Smooth muscle cell (in vitro differentiated cells): ENCODE measurements around the gene CEP63. TPM values are rescaled to one million over a fixed set of nuclear protein-coding genes. Genes with fewer than 3 reads are reported as not detected.

Experiments used
- DNase-seq: peaks from one replicate; lab custom pipeline; 2025; ENCODE audit not compliant: unreplicated experiment; lab: John Stamatoyannopoulos, UW
- H2AFZ ChIP-seq: fragments of 200-600 bp; sonication (generic); 2 replicates; pipeline ENCODE4 v1.6.0; 2016; ENCODE audit warnings: antibody characterized with exemption, low read depth, mild to moderate bottlenecking
- H3F3A ChIP-seq: fragments of 200-600 bp; sonication (generic); 2 replicates; pipeline ENCODE4 v1.6.0; 2017; ENCODE audit warnings: antibody characterized with exemption, low read depth
- H3K27ac ChIP-seq: fragments of 200-600 bp; sonication (generic); 2 replicates; pipeline ENCODE4 v1.5.1; 2016; ENCODE audit warnings: low read depth, mild to moderate bottlenecking
- H3K27me3 ChIP-seq: fragments of 200-600 bp; sonication (generic); 2 replicates; pipeline ENCODE4 v1.6.1; 2016; ENCODE audit warnings: low read depth, mild to moderate bottlenecking
- H3K36me3 ChIP-seq: fragments of 200-600 bp; sonication (generic); 2 replicates; pipeline ENCODE4 v1.5.1; 2016; ENCODE audit warnings: low read depth
- H3K4me1 ChIP-seq: fragments of 200-600 bp; sonication (generic); 2 replicates; pipeline ENCODE4 v1.5.1; 2016; ENCODE audit warnings: low read depth
- H3K4me2 ChIP-seq: fragments of 200-600 bp; sonication (generic); 2 replicates; pipeline ENCODE4 v1.6.0; 2016; ENCODE audit warnings: mild to moderate bottlenecking
- H3K4me3 ChIP-seq: fragments of 200-600 bp; sonication (generic); 2 replicates; pipeline ENCODE4 v1.5.1; 2016; ENCODE audit warnings: mild to moderate bottlenecking
- H3K79me2 ChIP-seq: fragments of 200-600 bp; sonication (generic); 2 replicates; pipeline ENCODE4 v1.6.0; 2016; ENCODE audit warnings: low read depth, mild to moderate bottlenecking
- H3K9ac ChIP-seq: fragments of 200-600 bp; sonication (generic); 2 replicates; pipeline ENCODE4 v1.6.0; 2016; ENCODE audit warnings: low read depth
- H3K9me3 ChIP-seq: fragments of 200-600 bp; sonication (generic); replicated peaks from 2 replicates; pipeline ENCODE4 v1.5.1; 2016; ENCODE audit warnings: low read depth
- H4K20me1 ChIP-seq: fragments of 200-600 bp; sonication (generic); 2 replicates; pipeline ENCODE4 v1.6.0; 2016; ENCODE audit warnings: low read depth
- WGBS: methylation state at CpG from one replicate; pipeline ENCODE4 v1.1.7; 2016; ENCODE audit warnings: low lambda C conversion rate; 5-methylcytosine and 5-hydroxymethylcytosine counted together
- polyA plus RNA-seq: library from polyadenylated mRNA; unstranded; fragments of >200 nt; fragmentation: Nextera tagmentation; extraction: Ambion mirVana; gene quantifications from 2 replicates; pipeline ENCODE4 v1.2.1, GENCODE V29; 2016
- total RNA-seq: library from RNA; depleted of rRNA; stranded (reverse); fragments of >200 nt; gene quantifications from 2 replicates; pipeline ENCODE4 v1.2.3, GENCODE V29; 2014
- TF ChIP-seq, protein P1 (sequence below): fragments of 200-600 bp; sonication (generic); IDR thresholded peaks from 2 replicates; pipeline ENCODE4 v1.5.1; 2017; ENCODE audit warnings: borderline replicate concordance, mild to moderate bottlenecking, antibody characterized with exemption; ENCODE audit not compliant: insufficient read depth, poor library complexity, severe bottlenecking

Gene CEP63
- total and polyA plus RNA-seq, 2 experiments from 2014 or later: 16.9 to 24.5 TPM

DNA sequence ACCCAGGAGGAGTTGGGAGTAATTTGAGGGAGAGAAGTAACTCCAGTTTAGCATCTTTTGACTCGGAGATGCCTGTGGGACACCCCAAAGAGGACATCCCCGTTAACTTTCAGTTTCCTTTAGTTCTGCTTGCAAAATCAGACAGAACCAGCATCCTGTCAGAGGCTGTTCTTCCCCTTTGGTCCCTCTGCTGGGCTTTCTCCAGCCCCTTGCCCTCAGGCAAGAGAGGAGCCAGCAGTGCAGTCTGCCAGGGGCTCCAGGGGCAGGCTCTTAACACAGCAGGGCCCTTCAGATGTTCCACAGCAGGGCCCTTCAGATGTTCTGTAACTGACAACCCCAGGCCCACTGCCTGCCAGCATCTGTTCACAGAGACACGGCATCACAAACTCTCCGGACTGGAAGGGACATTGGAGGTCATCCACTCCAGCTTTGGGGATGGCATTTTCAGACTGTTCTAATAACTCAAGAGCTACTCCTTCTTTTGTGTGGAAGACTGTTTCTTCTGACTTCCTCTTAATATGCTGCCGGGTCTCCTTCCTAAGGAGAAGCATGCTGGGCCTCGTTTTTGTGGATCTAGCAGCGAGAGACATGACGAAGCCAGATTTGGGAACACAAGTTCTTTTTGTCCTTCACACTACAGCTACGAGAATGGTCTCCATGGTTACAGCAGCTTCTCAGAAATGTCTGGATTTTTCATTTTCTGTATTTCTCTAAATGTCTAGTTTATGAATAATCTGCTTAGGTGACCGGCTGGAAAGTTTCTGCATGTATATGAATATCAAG is 113.1 kb downstream of the CEP63 start:
- Histone ChIP-seq H2AFZ (no peak overlapping the region), H3K9ac (no peak overlapping the region), H3K36me3 (no peaks in the 10 kb centered on the region), H3K27me3 (no peaks in the 10 kb centered on the region), H3F3A (no peaks in the 10 kb centered on the region), H3K27ac (no peak overlapping the region), H3K79me2 (no peaks in the 10 kb centered on the region), H3K9me3 (no peaks in the 10 kb centered on the region), H3K4me1 (peaks cover 18% of the 10 kb centered on the region), H3K4me2 (no peak overlapping the region), H4K20me1 (no peaks in the 10 kb centered on the region), H3K4me3 (no peak overlapping the region)
- DNase-seq: no peak
- 85% methylated on average over 10 of the region's 10 CpGs for WGBS
- TF ChIP-seq, protein P1, sequence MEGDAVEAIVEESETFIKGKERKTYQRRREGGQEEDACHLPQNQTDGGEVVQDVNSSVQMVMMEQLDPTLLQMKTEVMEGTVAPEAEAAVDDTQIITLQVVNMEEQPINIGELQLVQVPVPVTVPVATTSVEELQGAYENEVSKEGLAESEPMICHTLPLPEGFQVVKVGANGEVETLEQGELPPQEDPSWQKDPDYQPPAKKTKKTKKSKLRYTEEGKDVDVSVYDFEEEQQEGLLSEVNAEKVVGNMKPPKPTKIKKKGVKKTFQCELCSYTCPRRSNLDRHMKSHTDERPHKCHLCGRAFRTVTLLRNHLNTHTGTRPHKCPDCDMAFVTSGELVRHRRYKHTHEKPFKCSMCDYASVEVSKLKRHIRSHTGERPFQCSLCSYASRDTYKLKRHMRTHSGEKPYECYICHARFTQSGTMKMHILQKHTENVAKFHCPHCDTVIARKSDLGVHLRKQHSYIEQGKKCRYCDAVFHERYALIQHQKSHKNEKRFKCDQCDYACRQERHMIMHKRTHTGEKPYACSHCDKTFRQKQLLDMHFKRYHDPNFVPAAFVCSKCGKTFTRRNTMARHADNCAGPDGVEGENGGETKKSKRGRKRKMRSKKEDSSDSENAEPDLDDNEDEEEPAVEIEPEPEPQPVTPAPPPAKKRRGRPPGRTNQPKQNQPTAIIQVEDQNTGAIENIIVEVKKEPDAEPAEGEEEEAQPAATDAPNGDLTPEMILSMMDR: no peak

DNA sequence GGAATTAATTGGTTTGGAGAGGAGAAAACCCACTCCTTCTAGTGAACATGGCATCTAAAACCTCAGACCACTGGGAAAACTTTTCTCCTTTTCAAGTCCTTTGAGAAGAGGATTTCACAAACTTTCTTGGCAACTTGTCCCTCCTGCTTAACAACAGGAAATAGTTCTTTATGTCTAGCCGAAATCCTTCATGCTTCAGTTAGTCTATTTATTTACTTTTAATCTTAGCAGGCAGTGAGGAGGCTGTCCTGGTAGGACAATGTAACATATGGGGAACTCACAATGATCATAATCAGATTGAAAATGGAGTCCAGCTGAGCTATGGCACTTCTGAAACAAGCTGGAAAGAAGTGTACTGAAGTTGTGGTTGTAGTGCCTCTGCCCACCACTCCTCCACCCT is 114.3 kb downstream of the CEP63 start:
- Histone ChIP-seq H3K9ac (no peak overlapping the region), H4K20me1 (no peaks in the 10 kb centered on the region), H3F3A (no peaks in the 10 kb centered on the region), H3K4me1 (peaks cover 18% of the 10 kb centered on the region), H3K4me2 (no peak overlapping the region), H2AFZ (no peak overlapping the region), H3K27me3 (no peaks in the 10 kb centered on the region), H3K27ac (no peak overlapping the region), H3K36me3 (no peaks in the 10 kb centered on the region), H3K79me2 (no peaks in the 10 kb centered on the region), H3K4me3 (no peak overlapping the region), H3K9me3 (no peaks in the 10 kb centered on the region)
- WGBS: 54% methylated on average over 1 of the region's 1 CpG
- TF ChIP-seq, protein P1: no peak
- DNase-seq: no peak

DNA sequence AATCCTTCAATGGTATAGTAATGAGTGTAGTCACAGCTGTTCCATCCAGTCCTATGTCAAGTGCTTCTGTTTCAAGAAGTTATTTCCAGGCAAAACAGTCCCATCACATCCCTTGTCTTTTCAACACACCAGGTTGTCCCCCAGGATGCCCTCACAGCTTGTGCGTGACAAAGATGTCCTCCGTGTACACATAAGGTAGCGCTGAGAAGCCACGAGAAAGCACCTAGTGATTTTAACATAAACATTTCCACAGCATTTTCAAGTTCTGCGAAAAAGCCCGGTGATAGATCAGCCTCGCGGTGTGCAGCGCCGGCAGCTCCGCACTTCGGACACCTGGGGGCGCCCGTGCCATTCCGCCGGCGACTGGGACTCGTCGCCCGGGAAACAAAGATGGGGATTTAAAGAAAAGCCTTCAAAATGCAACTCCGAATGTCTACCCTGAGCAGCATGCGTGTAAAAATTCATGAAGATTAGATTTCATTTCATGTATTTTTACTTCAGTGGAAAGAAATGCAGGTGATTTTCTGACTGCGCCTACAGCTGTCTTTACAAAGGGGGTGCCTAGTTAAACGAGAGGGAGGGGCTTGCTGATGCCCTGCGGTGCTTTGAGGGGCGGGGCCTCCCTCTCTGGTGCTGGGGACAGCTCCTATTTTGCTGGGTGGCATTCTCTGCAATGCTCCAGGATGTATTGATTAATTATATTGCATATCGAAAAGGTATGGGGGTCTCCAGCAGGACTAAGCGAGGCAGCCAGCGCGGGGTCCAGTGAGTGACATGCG is 115.0 kb downstream of the CEP63 start:
- no peaks in the 10 kb centered on the region for H3K36me3 ChIP-seq
- no peak overlapping the region for H3K4me3 ChIP-seq
- H3K9me3 ChIP-seq: no peaks in the 10 kb centered on the region
- H3K27ac ChIP-seq: no peak overlapping the region
- no peaks in the 10 kb centered on the region for H3K27me3 ChIP-seq
- WGBS: 15% methylated on average over 31 of the region's 31 CpGs
- peak overlapping the region; percentile 76 for H3K4me2 ChIP-seq
- H4K20me1 ChIP-seq: no peaks in the 10 kb centered on the region
- H2AFZ ChIP-seq: no peak overlapping the region
- no peaks in the 10 kb centered on the region for H3F3A ChIP-seq
- TF ChIP-seq, protein P1: peak; percentile 99
- peak; percentile 44 for DNase-seq
- H3K79me2 ChIP-seq: no peaks in the 10 kb centered on the region
- H3K9ac ChIP-seq: no peak overlapping the region
- H3K4me1 ChIP-seq: peaks cover 18% of the 10 kb centered on the region
